ENCODE data around the gene SRPK2.

GRCh38 chr7:105315357-105315756 is 73.4 kb downstream of the SRPK2 start:
- TF ChIP-seq CTCF (IDR thresholded peaks at IDR 0.05) (no peak), POLR2A (IDR thresholded peaks at IDR 0.05) (no peak)

All from testis (tissue), 2 donors.